Panc1 (cell line): ENCODE results near the gene LTBP3. TPM values are rescaled to one million over a fixed set of nuclear protein-coding genes. Genes with fewer than 3 reads are reported as not detected.

Experiments
- ATAC-seq: fragments of 200-7000 bp; cut with Tn5 transposase; 2 replicates; pipeline ENCODE4 v1.9.1; 2020; ENCODE audit warnings: mild to moderate bottlenecking, moderate library complexity
- BruUV-seq: library from RNA; stranded (reverse); fragments of 400-500 nt; replicated peaks from 2 replicates; lab custom pipeline; 2021; lab: Mats Ljungman, UMichigan
- CTCF ChIA-PET: fragments of 300-600 bp; sonication (Branson Sonifier 250); formaldehyde crosslinking; loops from one replicate; lab custom pipeline; 2022; ENCODE audit warnings: antibody characterized with exemption; lab: Charles Lee
- POLR2A ChIA-PET: fragments of 300-600 bp; sonication (Branson Sonifier 250); formaldehyde crosslinking; loops from one replicate; lab custom pipeline; 2022; ENCODE audit warnings: antibody characterized with exemption; lab: Charles Lee
- DNase-seq: peaks from one replicate; pipeline ENCODE4 v3.0.0-alpha.2; 2010; ENCODE audit warnings: low read depth, low spot score
- H3K27ac ChIP-seq: 2 replicates; pipeline ENCODE4 v1.5.1; 2011; ENCODE audit warnings: mild to moderate bottlenecking, low read length, inconsistent platforms
- H3K27me3 ChIP-seq: fragments of 200-500 bp; sonication (Bioruptor generic); 2 replicates; pipeline ENCODE4 v1.6.0; 2014; ENCODE audit warnings: low read length, inconsistent platforms; ENCODE audit not compliant: control insufficient read depth, insufficient read depth
- H3K36me3 ChIP-seq: fragments of 200-500 bp; sonication (Bioruptor generic); 2 replicates; pipeline ENCODE4 v1.5.1; 2014; ENCODE audit warnings: inconsistent platforms, mild to moderate bottlenecking, low read length, moderate library complexity; ENCODE audit not compliant: control insufficient read depth, insufficient read depth
- H3K4me1 ChIP-seq: 2 replicates; pipeline ENCODE4 v1.5.1; 2011; ENCODE audit warnings: inconsistent platforms, mild to moderate bottlenecking, low read length, moderate library complexity; ENCODE audit not compliant: control insufficient read depth, insufficient read depth
- H3K4me3 ChIP-seq, 2 experiments: 2 replicates each; pipeline ENCODE4 v1.5.1; 2011 to 2012; ENCODE audit warnings: low read depth in 2 of 2, low read length in 2 of 2, mild to moderate bottlenecking in 2 of 2, inconsistent platforms in 1 of 2, moderate library complexity in 1 of 2
- H3K9me3 ChIP-seq: fragments of 200-500 bp; sonication (Bioruptor generic); 2 replicates; pipeline ENCODE4 v1.5.1; 2014; ENCODE audit warnings: low read depth, mild to moderate bottlenecking, inconsistent platforms, low read length, moderate library complexity; ENCODE audit not compliant: control insufficient read depth, insufficient read depth
- POLR2AphosphoS5 ChIP-seq: IDR thresholded peaks from 2 replicates; pipeline ENCODE4 v1.6.1; 2012; ENCODE audit warnings: mild to moderate bottlenecking, low read depth, low read length, moderate library complexity
- SIN3A ChIP-seq: IDR thresholded peaks from 2 replicates; pipeline ENCODE4 v1.6.1; 2012; ENCODE audit warnings: low read depth, mild to moderate bottlenecking, low read length, moderate library complexity, borderline replicate concordance; ENCODE audit not compliant: insufficient read depth
- TCF7L2 ChIP-seq: IDR thresholded peaks from 2 replicates; pipeline ENCODE4 v1.6.1; 2011; ENCODE audit warnings: mild to moderate bottlenecking, low read depth, low read length, inconsistent platforms
- in situ Hi-C: cut with HindIII; loops from 2 replicates; pipeline ENCODE4 v1.10.0; 2016; ENCODE audit warnings: low sequenced_read_pairs, low pct_unique_long_range_greater_than_20kb
- intact Hi-C: fragments of 100-400 bp; cut with micrococcal nuclease; formaldehyde crosslinking; loops from one replicate; pipeline ENCODE4 v1.10.0; 2022; ENCODE audit not compliant: unreplicated experiment
- total RNA-seq: library from RNA; stranded (reverse); gene quantifications from one replicate; pipeline ENCODE4 v1.2.1, GENCODE V29; 2021; ENCODE audit not compliant: unreplicated experiment
- TF ChIP-seq, protein P1 (sequence below): fragments of 450-650 bp; IDR thresholded peaks from 2 replicates; pipeline ENCODE4 v1.5.1; 2017; ENCODE audit warnings: mild to moderate bottlenecking
- TF ChIP-seq, protein P2 (sequence below), 2 experiments: IDR thresholded peaks; 2 replicates each; pipeline ENCODE4 v1.6.1; 2011 to 2012; ENCODE audit warnings: low read depth in 2 of 2, control low read depth in 1 of 2, low read length in 1 of 2, mild to moderate bottlenecking in 1 of 2, moderate library complexity in 1 of 2; ENCODE audit not compliant: insufficient read depth in 1 of 2

Gene LTBP3
- total RNA-seq, 1 experiment from 2014 or later = 133 TPM

DNA sequence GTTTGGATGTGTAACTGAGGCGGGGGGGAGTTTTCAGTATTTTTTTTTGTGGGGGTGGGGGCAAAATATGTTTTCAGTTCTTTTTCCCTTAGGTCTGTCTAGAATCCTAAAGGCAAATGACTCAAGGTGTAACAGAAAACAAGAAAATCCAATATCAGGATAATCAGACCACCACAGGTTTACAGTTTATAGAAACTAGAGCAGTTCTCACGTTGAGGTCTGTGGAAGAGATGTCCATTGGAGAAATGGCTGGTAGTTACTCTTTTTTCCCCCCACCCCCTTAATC is 57.0 kb downstream of the LTBP3 start (continued):
- TF ChIP-seq, protein P1, sequence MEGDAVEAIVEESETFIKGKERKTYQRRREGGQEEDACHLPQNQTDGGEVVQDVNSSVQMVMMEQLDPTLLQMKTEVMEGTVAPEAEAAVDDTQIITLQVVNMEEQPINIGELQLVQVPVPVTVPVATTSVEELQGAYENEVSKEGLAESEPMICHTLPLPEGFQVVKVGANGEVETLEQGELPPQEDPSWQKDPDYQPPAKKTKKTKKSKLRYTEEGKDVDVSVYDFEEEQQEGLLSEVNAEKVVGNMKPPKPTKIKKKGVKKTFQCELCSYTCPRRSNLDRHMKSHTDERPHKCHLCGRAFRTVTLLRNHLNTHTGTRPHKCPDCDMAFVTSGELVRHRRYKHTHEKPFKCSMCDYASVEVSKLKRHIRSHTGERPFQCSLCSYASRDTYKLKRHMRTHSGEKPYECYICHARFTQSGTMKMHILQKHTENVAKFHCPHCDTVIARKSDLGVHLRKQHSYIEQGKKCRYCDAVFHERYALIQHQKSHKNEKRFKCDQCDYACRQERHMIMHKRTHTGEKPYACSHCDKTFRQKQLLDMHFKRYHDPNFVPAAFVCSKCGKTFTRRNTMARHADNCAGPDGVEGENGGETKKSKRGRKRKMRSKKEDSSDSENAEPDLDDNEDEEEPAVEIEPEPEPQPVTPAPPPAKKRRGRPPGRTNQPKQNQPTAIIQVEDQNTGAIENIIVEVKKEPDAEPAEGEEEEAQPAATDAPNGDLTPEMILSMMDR = no peak

DNA sequence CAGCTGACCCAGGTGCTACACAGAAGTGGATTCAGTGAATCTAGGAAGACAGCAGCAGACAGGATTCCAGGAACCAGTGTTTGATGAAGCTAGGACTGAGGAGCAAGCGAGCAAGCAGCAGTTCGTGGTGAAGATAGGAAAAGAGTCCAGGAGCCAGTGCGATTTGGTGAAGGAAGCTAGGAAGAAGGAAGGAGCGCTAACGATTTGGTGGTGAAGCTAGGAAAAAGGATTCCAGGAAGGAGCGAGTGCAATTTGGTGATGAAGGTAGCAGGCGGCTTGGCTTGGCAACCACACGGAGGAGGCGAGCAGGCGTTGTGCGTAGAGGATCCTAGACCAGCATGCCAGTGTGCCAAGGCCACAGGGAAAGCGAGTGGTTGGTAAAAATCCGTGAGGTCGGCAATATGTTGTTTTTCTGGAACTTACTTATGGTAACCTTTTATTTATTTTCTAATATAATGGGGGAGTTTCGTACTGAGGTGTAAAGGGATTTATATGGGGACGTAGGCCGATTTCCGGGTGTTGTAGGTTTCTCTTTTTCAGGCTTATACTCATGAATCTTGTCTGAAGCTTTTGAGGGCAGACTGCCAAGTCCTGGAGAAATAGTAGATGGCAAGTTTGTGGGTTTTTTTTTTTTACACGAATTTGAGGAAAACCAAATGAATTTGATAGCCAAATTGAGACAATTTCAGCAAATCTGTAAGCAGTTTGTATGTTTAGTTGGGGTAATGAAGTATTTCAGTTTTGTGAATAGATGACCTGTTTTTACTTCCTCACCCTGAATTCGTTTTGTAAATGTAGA is 57.6 kb downstream of the LTBP3 start:
- intact Hi-C loops (no loop called here), in situ Hi-C loops (no loop called here)
- no peak for DNase-seq
- H3K4me3 ChIP-seq = peak overlapping the region; percentile 78 to 99
- H3K27me3 ChIP-seq = no peaks in the 10 kb centered on the region
- TF ChIP-seq, protein P2, sequence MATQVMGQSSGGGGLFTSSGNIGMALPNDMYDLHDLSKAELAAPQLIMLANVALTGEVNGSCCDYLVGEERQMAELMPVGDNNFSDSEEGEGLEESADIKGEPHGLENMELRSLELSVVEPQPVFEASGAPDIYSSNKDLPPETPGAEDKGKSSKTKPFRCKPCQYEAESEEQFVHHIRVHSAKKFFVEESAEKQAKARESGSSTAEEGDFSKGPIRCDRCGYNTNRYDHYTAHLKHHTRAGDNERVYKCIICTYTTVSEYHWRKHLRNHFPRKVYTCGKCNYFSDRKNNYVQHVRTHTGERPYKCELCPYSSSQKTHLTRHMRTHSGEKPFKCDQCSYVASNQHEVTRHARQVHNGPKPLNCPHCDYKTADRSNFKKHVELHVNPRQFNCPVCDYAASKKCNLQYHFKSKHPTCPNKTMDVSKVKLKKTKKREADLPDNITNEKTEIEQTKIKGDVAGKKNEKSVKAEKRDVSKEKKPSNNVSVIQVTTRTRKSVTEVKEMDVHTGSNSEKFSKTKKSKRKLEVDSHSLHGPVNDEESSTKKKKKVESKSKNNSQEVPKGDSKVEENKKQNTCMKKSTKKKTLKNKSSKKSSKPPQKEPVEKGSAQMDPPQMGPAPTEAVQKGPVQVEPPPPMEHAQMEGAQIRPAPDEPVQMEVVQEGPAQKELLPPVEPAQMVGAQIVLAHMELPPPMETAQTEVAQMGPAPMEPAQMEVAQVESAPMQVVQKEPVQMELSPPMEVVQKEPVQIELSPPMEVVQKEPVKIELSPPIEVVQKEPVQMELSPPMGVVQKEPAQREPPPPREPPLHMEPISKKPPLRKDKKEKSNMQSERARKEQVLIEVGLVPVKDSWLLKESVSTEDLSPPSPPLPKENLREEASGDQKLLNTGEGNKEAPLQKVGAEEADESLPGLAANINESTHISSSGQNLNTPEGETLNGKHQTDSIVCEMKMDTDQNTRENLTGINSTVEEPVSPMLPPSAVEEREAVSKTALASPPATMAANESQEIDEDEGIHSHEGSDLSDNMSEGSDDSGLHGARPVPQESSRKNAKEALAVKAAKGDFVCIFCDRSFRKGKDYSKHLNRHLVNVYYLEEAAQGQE (IDR thresholded peaks at IDR 0.05; ENCODE audit: insufficient read depth in 1 of 2, low read depth in 2 of 2, low read length in 1 of 2) = no peak; a peak in 1 of 4 replicates
- TF ChIP-seq, protein P1 = no peak
- peak; percentile 99 for TF ChIP-seq POLR2AphosphoS5
- TF ChIP-seq SIN3A = peak; percentile 90
- TF ChIP-seq TCF7L2 = no peak
- H3K4me1 ChIP-seq = peaks cover 28% of the 10 kb centered on the region
- ChIA-PET CTCF (no interaction called here), POLR2A (interaction anchor here (0.5 to 15.9 kb wide), 17 partner anchors 7 to 238 kb away, joined by 3 to 818 read pairs (median 9); partner anchors contain the start of gene NEAT1)
- BruUV-seq = TSS peak; percentile 52
- H3K36me3 ChIP-seq = peaks cover 61% of the 10 kb centered on the region
- H3K27ac ChIP-seq = peak overlapping the region; percentile 100
- H3K9me3 ChIP-seq = no peaks in the 10 kb centered on the region
- no peak for ATAC-seq
